SU-DHL-6 (cell line): ENCODE results near the gene MCOLN2.

Source experiments
- CTCF ChIP-seq: fragments of 200-600 bp; sonication (generic); IDR thresholded peaks from one replicate; pipeline ENCODE4 v1.5.1; 2017; ENCODE audit warnings: antibody characterized with exemption, mild to moderate bottlenecking, low read length, moderate library complexity; ENCODE audit not compliant: insufficient read depth, poor library complexity, severe bottlenecking
- EZH2phosphoT487 ChIP-seq: fragments of 200-600 bp; sonication (generic), shearing (Covaris generic); conservative IDR thresholded peaks from 2 replicates; pipeline ENCODE4 v1.6.1; 2018; ENCODE audit warnings: mild to moderate bottlenecking, antibody characterized with exemption, low read length, moderate library complexity, mixed read lengths

GRCh38 chr1:84890566-84890965 is 106.3 kb downstream of the MCOLN2 start:
- TF ChIP-seq CTCF (no peak), EZH2phosphoT487 (no peak)
